Choroid plexus epithelial cell (primary cell): Measurements from ENCODE around the gene KCTD17.

Source experiments
- DNase-seq: peaks from one replicate; pipeline ENCODE4 v3.0.0-alpha.2; 2010; ENCODE audit warnings: low read depth
- H3K4me3 ChIP-seq: 2 replicates; pipeline ENCODE4 v1.5.1; 2011; ENCODE audit warnings: low read depth, mild to moderate bottlenecking, control low read depth, low read length, moderate library complexity
- TF ChIP-seq, protein P1 (sequence below): conservative IDR thresholded peaks from 2 replicates; pipeline ENCODE4 v1.5.1; 2011; ENCODE audit warnings: low read depth, mild to moderate bottlenecking, control low read depth, inconsistent platforms, low read length, moderate library complexity

KCTD17 gene

GRCh38 chr22:37010174-37010573, 41.4 kb upstream of the KCTD17 start:
- H3K4me3 ChIP-seq = no peak overlapping the region
- no peak for DNase-seq
- TF ChIP-seq, protein P1, sequence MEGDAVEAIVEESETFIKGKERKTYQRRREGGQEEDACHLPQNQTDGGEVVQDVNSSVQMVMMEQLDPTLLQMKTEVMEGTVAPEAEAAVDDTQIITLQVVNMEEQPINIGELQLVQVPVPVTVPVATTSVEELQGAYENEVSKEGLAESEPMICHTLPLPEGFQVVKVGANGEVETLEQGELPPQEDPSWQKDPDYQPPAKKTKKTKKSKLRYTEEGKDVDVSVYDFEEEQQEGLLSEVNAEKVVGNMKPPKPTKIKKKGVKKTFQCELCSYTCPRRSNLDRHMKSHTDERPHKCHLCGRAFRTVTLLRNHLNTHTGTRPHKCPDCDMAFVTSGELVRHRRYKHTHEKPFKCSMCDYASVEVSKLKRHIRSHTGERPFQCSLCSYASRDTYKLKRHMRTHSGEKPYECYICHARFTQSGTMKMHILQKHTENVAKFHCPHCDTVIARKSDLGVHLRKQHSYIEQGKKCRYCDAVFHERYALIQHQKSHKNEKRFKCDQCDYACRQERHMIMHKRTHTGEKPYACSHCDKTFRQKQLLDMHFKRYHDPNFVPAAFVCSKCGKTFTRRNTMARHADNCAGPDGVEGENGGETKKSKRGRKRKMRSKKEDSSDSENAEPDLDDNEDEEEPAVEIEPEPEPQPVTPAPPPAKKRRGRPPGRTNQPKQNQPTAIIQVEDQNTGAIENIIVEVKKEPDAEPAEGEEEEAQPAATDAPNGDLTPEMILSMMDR = no peak

DNA sequence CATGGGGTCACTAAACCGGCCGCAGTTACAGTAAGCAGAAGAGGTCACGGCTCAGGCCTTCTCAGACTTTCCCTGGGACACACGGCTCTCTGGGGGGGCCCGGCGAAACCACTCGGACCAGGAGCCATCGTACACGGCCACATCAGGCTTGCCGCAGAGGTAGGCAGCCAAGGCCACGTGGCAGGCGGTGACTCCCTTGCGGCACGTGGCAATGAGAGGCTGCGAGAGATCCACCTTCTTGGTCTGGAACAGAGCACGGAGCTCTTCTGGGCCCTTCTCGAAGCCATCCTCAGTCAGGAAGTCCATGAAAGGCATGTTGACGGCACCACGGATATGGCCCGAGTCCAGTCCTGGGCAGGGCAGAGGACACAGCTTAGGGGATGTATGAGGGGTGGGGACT, 40.6 kb upstream of the KCTD17 start:
- H3K4me3 ChIP-seq = no peak overlapping the region
- DNase-seq = no peak
- TF ChIP-seq, protein P1 = no peak

DNA sequence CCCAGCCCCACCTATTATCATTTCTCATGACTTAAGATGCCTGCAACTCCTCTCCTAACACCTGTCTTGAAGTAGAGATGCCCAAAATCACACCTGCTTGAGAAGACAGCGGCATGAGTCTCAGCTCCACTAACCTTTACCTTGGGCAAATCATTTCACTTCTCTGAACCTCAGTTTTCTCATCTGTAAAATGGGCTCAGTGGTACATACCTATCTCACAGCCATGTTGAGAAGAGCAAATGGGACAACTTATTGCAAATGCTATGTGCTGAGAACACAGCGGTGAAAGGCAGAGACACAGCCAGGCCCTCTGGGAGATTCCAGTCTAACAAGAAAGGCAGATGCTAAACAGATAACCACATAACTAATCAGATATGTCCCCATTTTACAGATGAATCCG, 40.1 kb upstream of the KCTD17 start:
- no peak for DNase-seq
- TF ChIP-seq, protein P1 = no peak
- H3K4me3 ChIP-seq = no peak overlapping the region

DNA sequence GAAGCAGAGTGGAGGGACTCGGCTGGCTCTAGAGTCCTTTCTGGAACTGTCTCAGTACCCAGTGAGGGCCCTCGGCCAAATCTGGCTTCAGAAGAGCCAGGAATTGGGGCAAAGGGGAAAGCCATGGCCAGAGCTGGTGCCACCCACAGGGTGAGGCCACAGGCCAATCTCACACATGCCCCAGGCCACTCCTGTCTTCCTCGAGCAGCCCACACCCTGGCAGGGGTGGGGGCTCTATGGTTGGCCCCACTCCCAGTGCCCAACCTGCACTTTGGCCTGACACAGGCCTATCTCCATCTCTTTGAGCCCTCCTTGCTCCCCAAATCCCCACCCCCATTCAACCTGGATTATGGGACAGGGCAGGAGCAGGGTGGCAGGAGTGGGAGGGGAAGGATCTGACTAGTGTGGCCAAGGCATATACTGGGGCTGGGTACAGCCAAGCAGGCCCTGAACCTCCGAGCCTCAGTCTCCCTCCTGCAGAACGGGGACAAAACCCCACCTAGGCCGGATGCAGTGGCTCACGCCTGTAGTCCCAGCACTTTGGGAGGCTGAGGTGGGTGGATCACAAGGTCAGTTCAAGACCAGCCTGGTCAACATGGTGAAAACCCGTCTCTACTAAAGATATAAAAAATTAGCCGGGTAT, 39.2 kb upstream of the KCTD17 start:
- no peak overlapping the region for H3K4me3 ChIP-seq
- TF ChIP-seq, protein P1 = no peak
- no peak for DNase-seq

DNA sequence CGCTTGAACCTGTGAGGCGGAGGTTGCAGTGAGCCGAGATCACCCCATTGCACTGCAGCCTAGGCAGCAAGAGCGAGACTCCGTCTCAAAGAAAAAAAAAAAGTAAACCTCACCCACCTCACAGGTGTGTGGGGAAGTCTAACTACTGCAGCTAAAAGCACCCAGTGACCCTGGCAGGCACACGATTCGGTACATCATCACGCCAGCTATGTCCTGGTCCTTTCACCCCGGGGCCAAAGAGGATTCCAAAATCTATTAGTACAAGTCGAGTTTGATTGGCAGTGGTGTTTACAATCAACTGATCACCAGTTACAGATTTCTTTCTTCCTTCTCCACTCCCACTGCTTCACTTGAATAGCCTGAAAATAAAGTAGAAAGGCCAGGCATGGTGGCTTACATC, 38.6 kb upstream of the KCTD17 start:
- no peak overlapping the region for H3K4me3 ChIP-seq
- DNase-seq = no peak
- TF ChIP-seq, protein P1 = no peak

DNA sequence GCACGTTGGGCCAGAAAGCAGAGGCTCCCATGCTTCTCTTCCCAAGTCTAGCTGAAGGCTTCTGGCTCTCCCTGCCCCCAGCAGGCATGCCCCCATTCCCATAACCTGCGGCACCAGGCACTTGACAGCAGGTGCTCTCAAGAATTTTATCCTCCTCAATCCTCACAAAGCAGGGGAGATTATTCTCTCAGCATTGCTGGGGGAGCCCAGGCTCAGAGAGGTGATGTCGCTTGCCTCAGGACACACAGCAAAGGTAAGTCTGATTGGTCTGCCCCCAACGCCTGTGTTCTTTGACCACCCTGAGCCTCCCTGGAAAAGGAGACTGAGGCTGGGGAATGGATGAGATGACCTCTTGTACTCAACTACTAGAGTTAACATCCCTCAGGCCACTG, 37.1 kb upstream of the KCTD17 start:
- DNase-seq = no peak
- H3K4me3 ChIP-seq = no peak overlapping the region
- TF ChIP-seq, protein P1 = no peak

DNA sequence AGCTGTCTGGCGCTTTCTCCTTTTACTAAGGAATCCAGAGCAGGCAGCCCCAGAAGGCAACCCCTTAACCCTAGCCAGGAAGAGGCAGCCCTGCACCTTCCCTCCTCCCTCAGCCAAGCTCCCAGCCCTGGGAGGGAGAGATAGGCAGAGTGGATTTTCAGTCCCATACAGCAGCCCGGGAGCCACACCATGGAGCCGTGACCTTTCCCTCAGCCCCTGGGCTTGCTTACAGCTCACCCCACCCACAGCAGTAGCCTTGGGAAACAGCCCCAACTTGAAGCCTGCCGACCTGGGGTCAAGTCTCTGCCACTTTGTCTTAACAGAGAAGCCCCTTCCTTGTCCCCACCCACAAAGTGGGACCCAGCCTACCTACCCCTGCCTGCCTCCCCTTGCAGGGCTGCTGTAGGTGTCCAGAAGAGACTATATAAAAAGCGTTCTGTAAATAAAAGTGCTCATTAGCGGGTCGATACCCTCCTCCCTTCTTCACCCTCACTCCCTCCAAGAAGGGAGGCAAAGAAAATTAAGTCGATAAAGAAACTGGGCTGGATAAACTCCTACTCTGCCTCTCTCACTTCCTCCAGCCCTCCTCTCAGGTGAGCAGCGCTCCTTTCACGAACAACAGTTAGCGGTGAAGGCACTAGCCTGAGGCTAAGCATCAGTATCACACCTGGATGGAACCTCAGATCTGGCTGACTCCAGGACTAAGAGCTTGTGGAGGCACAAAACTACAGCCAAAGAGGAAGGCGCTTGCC, 36.5 kb upstream of the KCTD17 start:
- no peak for DNase-seq

More for the DNA sequence above, 36.5 kb upstream of the KCTD17 start:
- no peak overlapping the region for H3K4me3 ChIP-seq
- TF ChIP-seq, protein P1 = no peak
